22Rv1 (cell line): ENCODE data around the gene HS1BP3.

Experiments
- H3K27ac ChIP-seq: fragments of 450-650 bp; 2 replicates; pipeline ENCODE4 v1.5.1; 2017
- CTCF ChIP-seq: fragments of 450-650 bp; IDR thresholded peaks from 2 replicates; pipeline ENCODE4 v1.5.1; 2017; ENCODE audit warnings: mild to moderate bottlenecking
- ZFX ChIP-seq: fragments of 450-650 bp; IDR thresholded peaks from 2 replicates; pipeline ENCODE4 v1.6.1; 2017; ENCODE audit warnings: antibody characterized with exemption, borderline replicate concordance

The HS1BP3 gene

GRCh38 chr2:20691076-20691734, 40.3 kb upstream of the HS1BP3 start:
- H3K27ac ChIP-seq: no peak overlapping the region
- TF ChIP-seq CTCF (no peak), ZFX (no peak)

- H3K27ac ChIP-seq: no peak overlapping the region
Measured at GRCh38 chr2:20689428-20690264, 38.7 kb upstream of the HS1BP3 start.

GRCh38 chr2:20687260-20687832, 36.4 kb upstream of the HS1BP3 start:
- no peak for TF ChIP-seq ZFX
- no peak for TF ChIP-seq CTCF
- no peak overlapping the region for H3K27ac ChIP-seq

More at GRCh38 chr2:20689428-20690264, 38.7 kb upstream of the HS1BP3 start:
- TF ChIP-seq CTCF (no peak), ZFX (no peak)

GRCh38 chr2:20684581-20685063, 33.7 kb upstream of the HS1BP3 start:
- TF ChIP-seq ZFX: no peak
- no peak for TF ChIP-seq CTCF
- no peak overlapping the region for H3K27ac ChIP-seq

GRCh38 chr2:20682167-20682920, 31.4 kb upstream of the HS1BP3 start:
- TF ChIP-seq CTCF (peak; percentile 70), ZFX (no peak)
- no peak overlapping the region for H3K27ac ChIP-seq

- no peak overlapping the region for H3K27ac ChIP-seq
- TF ChIP-seq ZFX (no peak), CTCF (no peak)
Measured at GRCh38 chr2:20680744-20681375, 30.0 kb upstream of the HS1BP3 start.
